GM12892 (cell line): ENCODE results near the gene SLC22A5.

Experiments used
- POLR2A ChIP-seq: IDR thresholded peaks from 2 replicates; pipeline ENCODE4 v1.6.1; 2011; ENCODE audit warnings: low read depth, low read length, control low read depth
- POLR2AphosphoS5 ChIP-seq: IDR thresholded peaks from 2 replicates; pipeline ENCODE4 v1.6.1; 2011; ENCODE audit warnings: low read depth, low read length, control low read depth

DNA sequence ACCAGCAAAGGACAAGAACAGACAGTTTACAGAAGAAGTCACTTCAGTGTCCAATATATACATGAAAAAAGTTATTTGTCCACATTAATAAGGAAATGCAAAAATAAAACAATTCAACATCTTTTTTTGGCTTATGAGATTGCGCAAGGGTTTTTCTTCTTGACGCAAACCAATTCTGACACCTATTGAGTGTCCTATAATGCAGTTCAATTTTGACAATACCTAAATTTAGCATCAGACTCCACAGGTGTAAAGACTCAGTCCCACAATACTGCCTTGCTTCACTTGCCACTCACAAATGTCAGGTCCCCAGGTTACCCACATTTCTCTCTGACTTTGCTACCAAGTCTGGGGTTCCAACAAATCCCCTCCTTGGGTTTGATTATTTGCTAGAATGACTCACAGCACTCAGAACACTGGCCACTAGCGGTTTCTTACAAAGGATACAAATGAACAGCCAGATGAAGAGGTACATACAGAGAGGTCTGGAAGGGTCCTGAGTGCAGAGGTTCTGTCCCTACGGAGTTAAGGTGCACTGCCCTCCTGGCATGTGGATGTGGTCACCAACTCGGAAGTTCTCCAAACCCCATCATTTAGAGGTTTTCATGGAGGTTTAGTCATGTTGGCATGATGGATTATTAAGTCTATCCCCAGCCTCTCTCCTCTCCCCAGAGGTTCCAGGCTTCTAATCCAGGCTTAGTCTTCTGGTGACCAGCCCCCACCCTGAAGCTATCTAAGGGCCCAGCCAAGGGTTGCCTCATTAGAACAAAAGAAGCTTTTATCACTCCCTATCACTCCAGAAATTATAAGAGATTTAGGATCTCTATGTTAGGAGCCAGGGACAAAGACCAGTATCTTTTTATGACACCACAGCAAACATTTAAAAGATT, 27.0 kb upstream of the SLC22A5 start:
- TF ChIP-seq POLR2AphosphoS5 (no peak), POLR2A (no peak)
